AG04449 (cell line): ENCODE measurements around the gene ANTXR2.
A peak's percentile ranks its signal among the peaks of the same experiment; 100 is the strongest.

Experiments
- CTCF ChIA-PET: fragments of 350-600 bp; formaldehyde crosslinking; extraction: SDS; loops from one replicate; lab custom pipeline; 2021; ENCODE audit warnings: antibody characterized with exemption; lab: Yijun Ruan, JAX
- POLR2A ChIA-PET: fragments of 400-600, 350-600 bp; formaldehyde crosslinking; extraction: SDS; loops from one replicate; lab custom pipeline; 2020; ENCODE audit warnings: antibody characterized with exemption, inconsistent platforms; lab: Yijun Ruan, JAX
- DNase-seq: peaks from one replicate; pipeline ENCODE4 v3.0.0-alpha.2; 2010; ENCODE audit warnings: low read depth, low spot score
- H3K4me3 ChIP-seq: 2 replicates; pipeline ENCODE4 v1.5.1; 2011; ENCODE audit warnings: low read depth, mild to moderate bottlenecking, control low read depth, low read length
- CTCF ChIP-seq: IDR thresholded peaks from one replicate; pipeline ENCODE4 v1.5.1; 2011; ENCODE audit warnings: mild to moderate bottlenecking, moderate library complexity, low read length, control low read depth, inconsistent platforms; ENCODE audit not compliant: insufficient read depth; ENCODE audit errors: missing control alignments

The ANTXR2 gene

GRCh38 chr4:79920163-79920853 lies 152.7 kb downstream of the ANTXR2 start:
- H3K4me3 ChIP-seq: no peak overlapping the region
- CTCF ChIA-PET: no interaction called here
- POLR2A ChIA-PET: no interaction called here
- no peak for DNase-seq
- no peak for TF ChIP-seq CTCF

- CTCF ChIA-PET: interaction anchor here (1.0 to 1.8 kb wide), 12 partner anchors 9 to 298 kb away, joined by 3 to 13 read pairs (median 4); no protein-coding TSS in a partner anchor
- no peak overlapping the region for H3K4me3 ChIP-seq
- TF ChIP-seq CTCF: no peak
- no peak for DNase-seq
- POLR2A ChIA-PET: no interaction called here
These were observed 154.7 kb downstream of the ANTXR2 start for GRCh38 chr4:79918292-79918691.

- CTCF ChIA-PET: interaction anchor here (0.6 to 1.8 kb wide), 21 partner anchors 8 to 965 kb away, joined by 3 to 13 read pairs (median 3); no protein-coding TSS in a partner anchor
- no peak overlapping the region for H3K4me3 ChIP-seq
- peak; percentile 7 for DNase-seq
- peak; percentile 66 for TF ChIP-seq CTCF
- POLR2A ChIA-PET: no interaction called here
These were observed 155.8 kb downstream of the ANTXR2 start for GRCh38 chr4:79917246-79917645.

GRCh38 chr4:79915246-79915645 lies 157.8 kb downstream of the ANTXR2 start:
- no peak overlapping the region for H3K4me3 ChIP-seq
- DNase-seq: no peak
- TF ChIP-seq CTCF: no peak
- ChIA-PET CTCF (interaction anchor here (1.0 to 1.4 kb wide), 5 partner anchors 9 to 301 kb away, joined by 3 to 5 read pairs (median 3); no protein-coding TSS in a partner anchor), POLR2A (no interaction called here)

- DNase-seq: peak; percentile 1
- POLR2A ChIA-PET: no interaction called here
- H3K4me3 ChIP-seq: no peak overlapping the region
- TF ChIP-seq CTCF: no peak
- CTCF ChIA-PET: interaction anchor here (1.0 kb wide), 1 partner anchor 212 kb away, joined by 3 read pairs; no protein-coding TSS in a partner anchor
These were observed 159.4 kb downstream of the ANTXR2 start for GRCh38 chr4:79913581-79913980.

- no peak for DNase-seq
- no peak overlapping the region for H3K4me3 ChIP-seq
- TF ChIP-seq CTCF: no peak
- POLR2A ChIA-PET: no interaction called here
- CTCF ChIA-PET: interaction anchor here (1.4 to 2.8 kb wide), 2 partner anchors 8 to 10 kb away, joined by 3 to 13 read pairs; no protein-coding TSS in a partner anchor
These were observed 166.0 kb downstream of the ANTXR2 start for GRCh38 chr4:79907001-79907400.
